ENCODE results near the gene SMAD1.

Gene SMAD1

GRCh38 chr4:145545031-145545430, 63.4 kb downstream of the SMAD1 start:
- Histone ChIP-seq H3K27ac (ENCODE audit: low read depth, low read length) (no peak overlapping the region), H2BK120ac (ENCODE audit: low read depth, low read length) (no peak overlapping the region), H3K4me3 (ENCODE audit: low read length) (no peak overlapping the region), H3K79me2 (ENCODE audit: control insufficient read depth, insufficient read depth, low read length) (no peaks in the 10 kb centered on the region), H2BK15ac (replicated peaks; ENCODE audit: low read depth) (no peak overlapping the region), H3K79me1 (ENCODE audit: low read length) (no peaks in the 10 kb centered on the region), H3K4ac (ENCODE audit: low read depth, low read length) (no peak overlapping the region), H4K5ac (ENCODE audit: low read length) (no peak overlapping the region), H4K8ac (ENCODE audit: low read depth, low read length) (no peak overlapping the region), H3K23ac (ENCODE audit: low read length) (no peak overlapping the region), H3K56ac (ENCODE audit: low read length) (no peak overlapping the region), H3K27me3 (ENCODE audit: insufficient read depth, low read length, poor library complexity) (no peaks in the 10 kb centered on the region), H3K4me1 (ENCODE audit: control insufficient read depth, low read depth, low read length) (peaks cover 5% of the 10 kb centered on the region), H2AK5ac (ENCODE audit: low read length) (no peak overlapping the region), H3K4me2 (ENCODE audit: low read length) (no peak overlapping the region), H3K18ac (ENCODE audit: low read length) (no peak overlapping the region), H3K36me3 (ENCODE audit: control insufficient read depth, insufficient read depth, low read length) (peaks cover 1% of the 10 kb centered on the region), H3K9ac (ENCODE audit: low read length) (no peak overlapping the region), H2BK5ac (ENCODE audit: low read length) (no peak overlapping the region)
- no peak for DNase-seq
- no CpG with 5 or more reads among the region's 1 CpG for WGBS (ENCODE audit: extremely low coverage, insufficient coverage, low lambda C conversion rate)

GRCh38 chr4:145545538-145546174, 64.0 kb downstream of the SMAD1 start:
- H3K36me3 ChIP-seq (ENCODE audit: control insufficient read depth, insufficient read depth, low read length) = peaks cover 1% of the 10 kb centered on the region
- no peak overlapping the region for H3K4me2 ChIP-seq (ENCODE audit: low read length)
- H3K4ac ChIP-seq (ENCODE audit: low read depth, low read length) = no peak overlapping the region
- H3K9ac ChIP-seq (ENCODE audit: low read length) = no peak overlapping the region
- H3K27me3 ChIP-seq (ENCODE audit: insufficient read depth, low read length, poor library complexity) = no peaks in the 10 kb centered on the region
- H2BK5ac ChIP-seq (ENCODE audit: low read length) = no peak overlapping the region
- no peak overlapping the region for H3K4me3 ChIP-seq (ENCODE audit: low read length)
- no peak overlapping the region for H4K8ac ChIP-seq (ENCODE audit: low read depth, low read length)
- H2BK120ac ChIP-seq (ENCODE audit: low read depth, low read length) = no peak overlapping the region
- no peak overlapping the region for H2BK15ac ChIP-seq (replicated peaks; ENCODE audit: low read depth)
- no peak overlapping the region for H3K23ac ChIP-seq (ENCODE audit: low read length)
- H3K27ac ChIP-seq (ENCODE audit: low read depth, low read length) = no peak overlapping the region
- no peaks in the 10 kb centered on the region for H3K79me1 ChIP-seq (ENCODE audit: low read length)
- H3K4me1 ChIP-seq (ENCODE audit: control insufficient read depth, low read depth, low read length) = peaks cover 5% of the 10 kb centered on the region
- DNase-seq = no peak
- no peaks in the 10 kb centered on the region for H3K79me2 ChIP-seq (ENCODE audit: control insufficient read depth, insufficient read depth, low read length)
- H3K18ac ChIP-seq (ENCODE audit: low read length) = no peak overlapping the region
- no peak overlapping the region for H3K56ac ChIP-seq (ENCODE audit: low read length)
- no peak overlapping the region for H4K5ac ChIP-seq (ENCODE audit: low read length)
- no peak overlapping the region for H2AK5ac ChIP-seq (ENCODE audit: low read length)

GRCh38 chr4:145546175-145546915, 64.7 kb downstream of the SMAD1 start:
- H3K23ac ChIP-seq (ENCODE audit: low read length) = no peak overlapping the region
- no peak for DNase-seq
- no peak overlapping the region for H2BK15ac ChIP-seq (replicated peaks; ENCODE audit: low read depth)
- no peaks in the 10 kb centered on the region for H3K79me1 ChIP-seq (ENCODE audit: low read length)
- no peaks in the 10 kb centered on the region for H3K27me3 ChIP-seq (ENCODE audit: insufficient read depth, low read length, poor library complexity)
- H3K4ac ChIP-seq (ENCODE audit: low read depth, low read length) = no peak overlapping the region
- no peaks in the 10 kb centered on the region for H3K79me2 ChIP-seq (ENCODE audit: control insufficient read depth, insufficient read depth, low read length)
- no CpG with 5 or more reads among the region's 7 CpGs for WGBS (ENCODE audit: extremely low coverage, insufficient coverage, low lambda C conversion rate)
- no peak overlapping the region for H2BK5ac ChIP-seq (ENCODE audit: low read length)
- no peak overlapping the region for H3K18ac ChIP-seq (ENCODE audit: low read length)
- no peak overlapping the region for H3K9ac ChIP-seq (ENCODE audit: low read length)
- H3K56ac ChIP-seq (ENCODE audit: low read length) = no peak overlapping the region
- H3K4me3 ChIP-seq (ENCODE audit: low read length) = no peak overlapping the region
- H4K5ac ChIP-seq (ENCODE audit: low read length) = no peak overlapping the region
- H4K8ac ChIP-seq (ENCODE audit: low read depth, low read length) = no peak overlapping the region
- no peak overlapping the region for H2BK120ac ChIP-seq (ENCODE audit: low read depth, low read length)
- H3K4me2 ChIP-seq (ENCODE audit: low read length) = no peak overlapping the region
- peaks cover under 1% of the 10 kb centered on the region for H3K4me1 ChIP-seq (ENCODE audit: control insufficient read depth, low read depth, low read length)
- H2AK5ac ChIP-seq (ENCODE audit: low read length) = no peak overlapping the region
- H3K36me3 ChIP-seq (ENCODE audit: control insufficient read depth, insufficient read depth, low read length) = peaks cover 1% of the 10 kb centered on the region
- H3K27ac ChIP-seq (ENCODE audit: low read depth, low read length) = no peak overlapping the region

GRCh38 chr4:145551660-145552059, 70.0 kb downstream of the SMAD1 start:
- no peak overlapping the region for H3K18ac ChIP-seq (ENCODE audit: low read length)
- no CpG with 5 or more reads among the region's 3 CpGs for WGBS (ENCODE audit: extremely low coverage, insufficient coverage, low lambda C conversion rate)

GRCh38 chr4:145552181-145552822, 70.6 kb downstream of the SMAD1 start:
- no peak overlapping the region for H3K23ac ChIP-seq (ENCODE audit: low read length)
- no peaks in the 10 kb centered on the region for H3K27me3 ChIP-seq (ENCODE audit: insufficient read depth, low read length, poor library complexity)
- H2BK15ac ChIP-seq (replicated peaks; ENCODE audit: low read depth) = no peak overlapping the region
- no peaks in the 10 kb centered on the region for H3K4me1 ChIP-seq (ENCODE audit: control insufficient read depth, low read depth, low read length)
- H3K56ac ChIP-seq (ENCODE audit: low read length) = no peak overlapping the region
- no peak overlapping the region for H4K5ac ChIP-seq (ENCODE audit: low read length)
- H3K36me3 ChIP-seq (ENCODE audit: control insufficient read depth, insufficient read depth, low read length) = peaks cover 2% of the 10 kb centered on the region
- no peak overlapping the region for H3K4ac ChIP-seq (ENCODE audit: low read depth, low read length)
- no peak overlapping the region for H3K4me2 ChIP-seq (ENCODE audit: low read length)
- DNase-seq = no peak
- H3K18ac ChIP-seq (ENCODE audit: low read length) = no peak overlapping the region
- no CpG with 5 or more reads among the region's 4 CpGs for WGBS (ENCODE audit: extremely low coverage, insufficient coverage, low lambda C conversion rate)
- H2AK5ac ChIP-seq (ENCODE audit: low read length) = no peak overlapping the region
- H2BK5ac ChIP-seq (ENCODE audit: low read length) = no peak overlapping the region
- H3K79me2 ChIP-seq (ENCODE audit: control insufficient read depth, insufficient read depth, low read length) = no peaks in the 10 kb centered on the region
- H3K4me3 ChIP-seq (ENCODE audit: low read length) = no peak overlapping the region
- H2BK120ac ChIP-seq (ENCODE audit: low read depth, low read length) = no peak overlapping the region
- H3K27ac ChIP-seq (ENCODE audit: low read depth, low read length) = no peak overlapping the region
- no peak overlapping the region for H4K8ac ChIP-seq (ENCODE audit: low read depth, low read length)
- H3K79me1 ChIP-seq (ENCODE audit: low read length) = no peaks in the 10 kb centered on the region
- no peak overlapping the region for H3K9ac ChIP-seq (ENCODE audit: low read length)

More at GRCh38 chr4:145551660-145552059, 70.0 kb downstream of the SMAD1 start:
- Histone ChIP-seq H3K56ac (ENCODE audit: low read length) (no peak overlapping the region), H3K79me1 (ENCODE audit: low read length) (no peaks in the 10 kb centered on the region), H3K27ac (ENCODE audit: low read depth, low read length) (no peak overlapping the region), H4K8ac (ENCODE audit: low read depth, low read length) (no peak overlapping the region), H3K4ac (ENCODE audit: low read depth, low read length) (no peak overlapping the region), H3K4me3 (ENCODE audit: low read length) (no peak overlapping the region), H3K9ac (ENCODE audit: low read length) (no peak overlapping the region), H2BK5ac (ENCODE audit: low read length) (no peak overlapping the region), H3K23ac (ENCODE audit: low read length) (no peak overlapping the region), H2BK120ac (ENCODE audit: low read depth, low read length) (no peak overlapping the region), H4K5ac (ENCODE audit: low read length) (no peak overlapping the region), H2BK15ac (replicated peaks; ENCODE audit: low read depth) (no peak overlapping the region), H3K36me3 (ENCODE audit: control insufficient read depth, insufficient read depth, low read length) (peaks cover 2% of the 10 kb centered on the region), H3K27me3 (ENCODE audit: insufficient read depth, low read length, poor library complexity) (no peaks in the 10 kb centered on the region), H3K4me1 (ENCODE audit: control insufficient read depth, low read depth, low read length) (no peaks in the 10 kb centered on the region), H3K4me2 (ENCODE audit: low read length) (no peak overlapping the region), H2AK5ac (ENCODE audit: low read length) (no peak overlapping the region), H3K79me2 (ENCODE audit: control insufficient read depth, insufficient read depth, low read length) (no peaks in the 10 kb centered on the region)
- no peak for DNase-seq
